ENCODE measurements around the gene BHMT2.
A peak's percentile ranks its signal among the peaks of the same experiment; 100 is the strongest.

BHMT2 gene

GRCh38 chr5:79130781-79131180 lies 61.2 kb downstream of the BHMT2 start:
- DNase-seq = no peak

- DNase-seq = peak; percentile 41
These were observed 63.6 kb downstream of the BHMT2 start for GRCh38 chr5:79133121-79133656.

- peak; percentile 90 for DNase-seq
These were observed 64.3 kb downstream of the BHMT2 start for GRCh38 chr5:79133657-79134451.

GRCh38 chr5:79135790-79136553 lies 66.4 kb downstream of the BHMT2 start:
- no peak for DNase-seq

- DNase-seq = no peak
These were observed 67.1 kb downstream of the BHMT2 start for GRCh38 chr5:79136618-79137017.
